Measurements from ENCODE around the gene CDT1.

Gene CDT1

DNA sequence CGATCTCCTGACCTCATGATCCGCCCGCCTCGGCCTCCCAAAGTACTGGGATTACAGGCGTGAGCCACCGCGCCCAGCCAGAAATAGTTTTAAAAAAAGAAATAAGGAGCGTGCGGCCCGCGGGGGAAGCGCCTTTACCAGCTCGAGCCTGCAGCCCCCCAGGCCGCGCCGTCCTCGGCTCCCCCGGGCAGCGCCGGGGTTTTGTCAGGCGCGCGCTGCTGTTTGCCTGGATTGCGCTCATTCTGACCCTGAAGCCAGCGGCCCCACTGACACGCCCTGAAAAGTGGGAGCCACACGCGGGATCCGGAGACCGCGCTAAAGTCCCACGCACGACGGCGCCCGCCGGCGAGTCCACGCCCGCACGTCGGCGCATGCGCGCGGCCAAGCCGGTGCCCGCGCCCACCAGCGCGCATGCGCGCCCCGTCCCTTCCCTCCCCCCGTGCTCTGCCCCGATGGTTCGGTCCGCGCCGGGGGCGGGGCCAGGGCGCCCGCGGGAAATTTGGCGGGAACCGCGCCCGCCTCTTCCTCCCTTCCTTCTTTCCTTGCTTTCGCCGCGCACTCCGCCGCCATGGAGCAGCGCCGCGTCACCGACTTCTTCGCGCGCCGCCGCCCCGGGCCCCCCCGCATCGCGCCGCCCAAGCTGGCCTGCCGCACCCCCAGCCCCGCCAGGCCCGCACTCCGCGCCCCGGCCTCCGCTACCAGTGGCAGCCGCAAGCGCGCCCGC lies at the start of gene CDT1:
TSS of gene CDT1 (plus strand) at position 526 of the 724 bp plus-strand sequence. CDS start at position 569, 43 bp downstream.
- DNase-seq (ENCODE audit: low read depth in 2 of 2): peak; percentile 73 to 83

GRCh38 chr16:88754109-88754911 lies 49.3 kb upstream of the CDT1 start:
- DNase-seq (ENCODE audit: low read depth in 2 of 2): no peak

- no peak for DNase-seq (ENCODE audit: low read depth in 2 of 2)
Observed at GRCh38 chr16:88754912-88755744, 48.5 kb upstream of the CDT1 start.

GRCh38 chr16:88755745-88756443 lies 47.7 kb upstream of the CDT1 start:
- DNase-seq (ENCODE audit: low read depth in 2 of 2): no peak

- DNase-seq (ENCODE audit: low read depth in 2 of 2): no peak
Observed at GRCh38 chr16:88758227-88758943, 45.2 kb upstream of the CDT1 start.

DNA sequence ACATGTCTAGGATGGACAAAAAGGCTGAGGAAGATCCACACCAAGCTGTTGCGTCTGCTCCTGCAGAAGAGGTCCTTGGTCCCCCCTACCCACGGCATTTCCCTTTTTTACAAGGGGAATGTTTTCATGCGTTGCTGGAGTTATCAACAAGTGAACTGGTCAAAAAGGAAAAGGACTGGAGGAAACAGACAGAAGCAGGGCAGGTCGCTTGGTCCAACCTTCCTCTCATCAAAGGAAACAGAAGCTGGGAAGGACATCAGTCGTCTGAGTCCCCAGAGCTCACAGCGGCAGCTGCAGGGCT lies 44.7 kb upstream of the CDT1 start:
- no peak for DNase-seq (ENCODE audit: low read depth in 2 of 2)

GRCh38 chr16:88759245-88759975 lies 44.2 kb upstream of the CDT1 start:
- DNase-seq (ENCODE audit: low read depth in 2 of 2): no peak

DNA sequence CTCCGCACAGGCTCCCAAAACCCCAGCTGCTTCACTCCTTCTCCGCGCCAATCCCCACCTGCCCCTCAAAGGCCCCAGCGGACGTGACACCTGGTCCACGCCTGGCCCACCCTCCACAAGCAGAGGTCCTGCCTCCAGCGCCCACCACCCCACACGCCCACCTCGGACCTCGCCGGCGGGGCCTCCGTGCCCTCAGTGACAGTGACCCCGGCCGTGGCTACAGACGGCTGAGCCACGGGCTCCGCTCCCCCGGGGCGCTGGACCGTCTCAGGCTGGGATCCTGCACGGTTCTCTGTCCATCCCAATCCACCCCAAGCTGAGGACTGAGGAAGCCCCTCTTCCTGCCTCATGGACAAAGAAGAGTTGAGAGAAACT lies 43.6 kb upstream of the CDT1 start:
- no peak for DNase-seq (ENCODE audit: low read depth in 2 of 2)

DNA sequence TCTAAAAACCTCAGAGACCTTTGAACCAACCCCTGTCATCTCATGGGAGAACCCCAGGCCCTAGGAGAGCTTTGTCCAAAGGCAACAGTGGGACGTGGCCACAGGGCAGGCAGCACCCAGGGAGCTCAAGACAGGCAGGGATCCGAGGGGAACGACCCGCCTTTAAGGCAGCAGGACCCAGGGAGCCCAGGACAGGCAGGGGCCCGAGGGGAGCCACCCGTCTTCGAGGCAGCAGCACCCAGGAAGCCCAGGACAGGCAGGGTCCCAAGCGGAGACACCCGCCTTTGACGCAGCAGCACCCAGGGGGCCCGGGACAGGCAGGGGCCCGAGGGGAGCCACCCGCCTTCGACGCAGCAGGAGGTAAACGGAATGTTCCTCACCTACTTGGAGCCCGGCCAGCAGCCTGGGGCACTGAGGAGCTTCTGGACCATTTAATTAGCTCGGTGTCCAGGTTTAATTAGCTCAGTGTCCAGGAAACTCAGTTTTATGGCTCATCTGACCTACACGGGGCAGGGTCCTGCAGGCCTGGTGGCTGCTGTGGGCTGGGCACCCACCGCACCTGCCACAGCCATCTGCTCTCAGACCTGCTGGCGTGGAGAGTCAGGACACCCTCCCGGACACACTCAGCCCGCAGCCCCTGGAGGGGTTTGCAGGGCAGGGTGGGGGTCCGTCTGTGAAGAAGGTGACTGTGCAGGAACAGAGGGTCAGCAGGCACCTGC lies 43.0 kb upstream of the CDT1 start:
- DNase-seq (ENCODE audit: low read depth in 2 of 2): no peak

DNA sequence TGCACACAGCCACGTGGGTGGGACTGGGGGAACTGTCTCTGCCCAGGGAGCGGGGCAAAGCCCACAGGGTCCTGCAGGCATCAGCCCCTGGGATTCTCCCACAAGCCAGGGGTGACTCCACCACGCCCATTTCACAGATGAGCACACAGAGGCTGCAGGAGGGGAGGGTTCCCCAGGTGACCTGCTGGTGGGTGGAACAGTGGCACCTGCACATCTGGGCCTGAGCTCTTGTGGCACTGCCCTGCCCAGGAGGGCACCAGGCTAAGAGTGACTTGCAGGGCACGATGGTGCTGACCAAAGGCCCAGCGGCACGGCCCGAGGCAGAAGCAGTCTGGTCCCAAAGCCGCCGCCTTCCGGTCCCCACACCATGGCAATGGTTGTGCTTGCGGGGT lies 42.5 kb upstream of the CDT1 start:
- DNase-seq (ENCODE audit: low read depth in 2 of 2): no peak

DNA sequence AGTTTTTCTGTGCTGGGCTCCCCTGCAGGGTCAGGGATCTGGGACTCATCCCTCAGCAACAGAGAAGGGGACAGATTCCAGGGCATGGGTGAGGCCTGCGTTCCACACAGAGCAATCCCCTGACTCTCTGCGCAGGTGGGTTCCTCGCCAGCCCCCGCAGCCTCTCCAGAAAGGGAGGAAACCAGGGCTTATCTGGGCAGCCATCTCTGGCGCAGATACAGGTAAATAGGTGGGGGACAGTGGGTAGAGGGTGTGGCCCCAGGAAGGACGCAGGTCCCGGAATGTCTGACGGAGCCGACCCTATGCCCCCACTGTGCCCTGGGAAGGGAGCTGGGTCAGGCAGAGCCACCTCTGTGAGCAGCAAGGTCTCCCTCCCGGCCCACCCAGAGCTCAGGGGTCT lies 41.8 kb upstream of the CDT1 start:
- no peak for DNase-seq (ENCODE audit: low read depth in 2 of 2)

GRCh38 chr16:88762258-88762870 lies 41.2 kb upstream of the CDT1 start:
- DNase-seq (ENCODE audit: low read depth in 2 of 2): no peak

DNA sequence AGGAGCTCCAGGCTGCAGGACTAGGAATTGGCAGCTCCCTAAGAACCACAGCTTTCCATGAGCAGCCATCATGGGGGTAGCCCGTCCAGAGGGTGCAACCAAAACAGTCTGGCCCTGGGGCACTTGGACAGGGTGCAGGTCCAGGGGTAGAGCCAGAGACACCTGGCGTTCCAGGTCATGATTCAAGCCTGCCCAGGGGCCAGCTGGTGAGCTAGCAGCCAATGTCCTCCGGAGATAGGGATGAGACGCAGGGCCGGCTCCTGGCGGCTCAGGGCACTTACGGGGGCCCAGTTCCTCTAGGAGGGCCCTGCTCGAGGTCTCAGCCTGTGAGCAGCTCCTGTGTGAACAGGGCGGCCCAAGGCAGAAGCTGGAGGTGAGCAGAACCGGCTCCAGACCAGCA lies 40.6 kb upstream of the CDT1 start:
- DNase-seq (ENCODE audit: low read depth in 2 of 2): no peak

- DNase-seq (ENCODE audit: low read depth in 2 of 2): no peak
Observed at GRCh38 chr16:88763502-88764053, 40.0 kb upstream of the CDT1 start.

DNA sequence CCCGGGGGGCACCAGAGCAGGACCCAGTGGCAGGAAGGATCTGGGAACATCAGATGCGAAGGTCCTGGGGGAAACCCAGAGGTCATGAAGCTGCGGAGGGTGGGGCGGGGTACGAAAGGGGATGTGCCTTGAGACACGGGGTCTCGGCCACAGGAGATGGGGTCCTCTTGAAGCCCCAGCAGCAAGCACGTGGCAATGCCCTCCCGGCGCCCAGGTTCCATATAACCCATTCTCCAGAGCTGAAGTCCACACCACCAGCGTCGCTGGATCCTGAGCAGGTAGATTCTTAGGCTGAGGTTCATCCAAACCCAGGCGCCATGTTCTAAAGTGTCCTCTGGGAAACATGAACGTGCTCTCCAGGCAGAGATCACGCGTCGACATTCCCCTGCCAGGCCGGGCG lies 39.5 kb upstream of the CDT1 start:
- no peak for DNase-seq (ENCODE audit: low read depth in 2 of 2)

GRCh38 chr16:88764913-88765349 lies 38.7 kb upstream of the CDT1 start:
- no peak for DNase-seq (ENCODE audit: low read depth in 2 of 2)

DNA sequence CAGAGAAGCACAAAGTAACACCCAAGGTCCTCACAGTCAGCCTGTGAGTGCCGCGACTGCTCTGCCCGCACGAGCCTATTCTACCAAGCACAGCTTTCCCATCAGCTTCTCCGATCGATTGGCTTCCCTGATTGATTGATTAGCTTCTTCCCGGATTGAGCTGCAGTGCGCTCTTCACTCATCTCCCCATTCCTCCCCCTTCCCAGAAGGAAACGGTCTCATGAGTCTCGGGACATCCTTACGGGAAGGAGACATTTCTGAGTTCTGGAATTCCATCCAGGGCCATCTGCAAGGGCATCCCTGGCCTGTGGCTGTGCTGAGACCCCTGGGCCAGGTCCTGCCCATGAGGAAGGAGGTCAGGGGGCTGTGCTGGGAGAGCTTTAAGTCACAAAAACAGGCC lies 36.6 kb upstream of the CDT1 start:
- DNase-seq (ENCODE audit: low read depth in 2 of 2): no peak

DNA sequence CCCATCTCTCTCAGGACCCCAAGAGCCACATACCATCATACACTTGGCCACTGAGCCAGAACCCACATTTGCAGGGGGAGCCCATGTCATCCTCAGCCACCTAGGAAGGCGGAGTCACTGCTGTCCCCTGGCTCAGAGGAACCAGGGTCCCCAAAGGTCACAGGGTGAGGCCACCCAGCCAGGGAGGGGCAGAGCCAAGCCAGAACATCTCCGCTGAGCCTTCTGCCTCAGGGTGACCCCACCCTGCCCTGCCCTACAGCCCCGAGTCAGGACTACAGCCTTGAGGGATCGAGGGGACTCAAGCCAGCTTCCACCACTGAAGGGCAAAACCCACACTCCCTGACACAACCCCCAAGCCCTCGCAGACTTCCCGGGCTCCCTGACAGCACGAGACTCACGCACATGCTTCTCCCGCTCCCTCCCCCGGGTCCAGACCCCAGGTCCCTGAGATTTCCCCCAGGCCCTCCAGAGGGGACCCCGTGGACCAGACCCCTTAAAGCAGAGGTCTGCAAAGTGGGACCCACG lies 36.0 kb upstream of the CDT1 start:
- DNase-seq (ENCODE audit: low read depth in 2 of 2): no peak

Measured in activated CD4-positive, alpha-beta T cell treated with anti-CD3 and anti-CD28 coated beads for 24 hours (primary cell).